HG02840 (cell line): ENCODE measurements around the gene SIRT5.

Experiments
- ATAC-seq: cut with Tn5 transposase; IDR thresholded peaks from one replicate; pipeline ENCODE4 v1.9.1; 2021; ENCODE audit warnings: mild to moderate bottlenecking, moderate library complexity, moderate number of reproducible peaks; ENCODE audit not compliant: unreplicated experiment, low FRiP score

Gene SIRT5

DNA sequence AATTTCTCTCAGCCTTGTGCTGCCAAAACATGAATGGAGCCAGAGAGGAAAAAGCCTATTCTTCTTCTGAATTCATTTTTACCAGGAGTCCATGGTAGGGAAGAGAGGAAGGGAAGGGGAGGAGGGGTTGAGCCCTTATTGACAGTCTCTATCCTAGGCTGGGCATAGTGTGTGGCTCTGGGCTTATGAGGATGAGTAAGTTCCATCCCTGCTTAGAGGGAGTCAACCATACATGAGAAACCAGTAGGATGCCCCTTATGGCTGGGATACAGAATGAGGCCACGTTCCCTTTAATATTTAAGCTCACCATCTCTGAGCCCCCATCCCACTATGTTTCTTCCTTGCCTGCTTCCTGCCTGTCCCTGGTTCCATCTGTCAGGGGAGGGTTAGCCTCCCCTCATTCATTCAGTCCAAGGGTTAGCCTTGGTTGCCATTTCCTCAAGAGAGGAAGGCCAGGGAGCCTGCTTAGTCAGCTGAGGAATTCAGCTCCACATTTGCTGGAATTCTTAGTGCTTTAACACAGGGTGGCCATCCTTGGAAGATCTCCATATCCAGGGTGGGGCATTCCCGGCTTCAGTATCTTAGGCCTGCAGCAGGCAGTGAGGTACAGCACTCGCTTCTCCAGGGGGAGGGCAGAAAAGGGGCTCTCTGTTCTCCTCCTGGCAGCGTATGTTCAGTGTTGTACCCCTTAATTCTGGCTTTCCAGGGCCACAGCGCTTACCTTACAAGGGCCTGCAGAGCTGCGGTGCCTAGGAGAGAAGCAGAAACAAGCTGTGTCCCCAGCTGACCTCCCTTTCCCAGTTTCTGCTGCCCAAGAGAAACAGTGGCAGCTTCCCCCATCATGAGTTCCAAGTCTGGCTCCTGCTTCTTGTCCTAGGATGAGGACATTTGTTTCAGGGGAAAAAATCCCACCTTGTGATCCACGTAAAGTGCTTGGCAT lies 12.5 kb downstream of the SIRT5 start:
- ATAC-seq = no peak

DNA sequence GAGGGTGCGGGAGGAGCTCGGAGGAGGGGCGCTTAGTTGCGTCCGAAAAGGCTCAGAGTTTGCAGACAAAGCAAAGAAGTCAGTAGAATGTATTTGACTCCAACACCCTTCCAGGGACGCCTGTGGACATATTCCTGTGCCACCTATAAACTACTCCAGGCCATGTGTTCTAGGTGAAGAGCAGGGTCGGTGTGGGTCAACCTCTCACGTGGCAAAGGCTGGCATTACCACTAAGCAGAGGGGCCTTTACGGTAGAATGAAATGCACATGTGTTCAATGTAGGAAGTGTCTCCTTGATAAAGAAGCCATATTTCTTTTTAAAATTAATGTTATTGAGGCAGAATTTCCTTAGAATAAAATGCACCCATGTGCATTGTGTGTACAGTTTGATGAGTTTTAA lies 15.4 kb downstream of the SIRT5 start:
- ATAC-seq = no peak

DNA sequence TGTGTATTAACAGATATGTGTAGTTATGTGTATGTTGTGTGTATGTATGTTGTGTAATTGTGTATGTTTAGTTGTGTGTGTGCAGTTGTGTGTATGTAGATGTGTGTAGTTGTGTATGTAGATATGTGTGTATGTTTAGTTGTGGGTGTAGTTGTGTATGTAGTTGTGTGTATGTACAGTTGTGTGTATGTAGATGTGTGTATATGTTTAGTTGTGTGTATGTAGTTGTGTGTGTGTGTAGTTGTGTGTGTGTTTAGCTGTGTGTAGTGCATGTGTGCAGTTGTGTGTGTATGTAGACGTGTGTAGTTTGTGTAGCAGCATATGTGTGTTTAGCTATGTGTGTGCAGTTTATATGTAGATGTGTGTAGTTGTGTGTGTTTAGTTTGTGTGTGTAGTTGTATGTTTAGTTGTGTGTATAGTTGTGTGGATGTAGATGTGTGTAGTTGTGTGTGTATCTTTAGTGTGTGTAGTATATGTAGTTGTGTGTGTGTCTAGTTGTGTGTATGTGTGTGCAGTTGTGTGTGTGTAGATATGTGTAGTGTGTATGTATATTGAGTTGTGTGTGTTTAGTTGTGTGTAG lies 16.3 kb downstream of the SIRT5 start:
- no peak for ATAC-seq

DNA sequence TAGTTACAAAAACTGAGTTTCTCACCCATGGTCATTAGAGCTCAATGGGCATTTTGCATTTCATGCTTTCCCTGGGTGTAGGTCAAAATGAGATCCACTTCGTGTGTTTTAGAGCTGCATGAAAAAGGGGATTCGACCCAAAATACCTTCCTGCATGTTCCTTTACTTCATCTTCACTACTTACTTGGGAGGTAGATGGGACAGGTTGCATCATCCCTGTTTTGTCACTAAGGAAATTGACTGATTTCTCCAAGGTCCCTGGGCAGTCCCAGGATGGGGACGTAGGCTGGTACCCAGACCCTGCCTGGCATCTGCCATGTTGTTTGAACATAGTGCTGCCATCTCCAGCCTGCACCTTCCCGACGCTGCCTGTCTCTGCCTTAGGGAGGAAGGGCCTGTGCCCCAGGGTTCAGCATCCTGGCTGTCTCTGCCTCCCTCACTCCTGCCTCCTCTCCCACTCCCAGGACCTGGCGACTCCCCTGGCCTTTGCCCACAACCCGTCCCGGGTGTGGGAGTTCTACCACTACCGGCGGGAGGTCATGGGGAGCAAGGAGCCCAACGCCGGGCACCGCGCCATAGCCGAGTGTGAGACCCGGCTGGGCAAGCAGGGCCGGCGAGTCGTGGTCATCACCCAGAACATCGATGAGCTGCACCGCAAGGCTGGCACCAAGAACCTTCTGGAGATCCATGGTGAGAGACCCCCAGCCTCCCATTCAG lies 17.0 kb downstream of the SIRT5 start:
- ATAC-seq = no peak

DNA sequence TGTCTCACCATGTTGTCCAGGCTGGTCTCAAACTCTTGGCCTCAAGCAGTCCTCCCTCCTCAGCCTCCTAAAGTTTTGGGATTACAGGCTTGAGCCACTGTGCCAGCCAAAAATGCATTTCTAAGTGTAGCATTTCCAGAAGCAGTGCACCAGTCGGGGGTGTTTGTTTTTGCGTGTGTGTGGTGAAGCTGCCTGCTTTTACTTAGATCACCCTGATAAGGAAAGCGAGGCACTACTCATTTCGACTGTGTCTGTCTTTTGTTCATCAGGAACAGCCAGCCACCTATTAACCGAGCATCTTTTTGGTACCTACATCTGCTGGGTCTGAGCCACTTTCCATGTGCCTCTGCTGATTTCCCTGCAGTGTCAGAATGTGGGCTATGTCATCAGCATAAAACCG lies 18.7 kb downstream of the SIRT5 start:
- no peak for ATAC-seq

DNA sequence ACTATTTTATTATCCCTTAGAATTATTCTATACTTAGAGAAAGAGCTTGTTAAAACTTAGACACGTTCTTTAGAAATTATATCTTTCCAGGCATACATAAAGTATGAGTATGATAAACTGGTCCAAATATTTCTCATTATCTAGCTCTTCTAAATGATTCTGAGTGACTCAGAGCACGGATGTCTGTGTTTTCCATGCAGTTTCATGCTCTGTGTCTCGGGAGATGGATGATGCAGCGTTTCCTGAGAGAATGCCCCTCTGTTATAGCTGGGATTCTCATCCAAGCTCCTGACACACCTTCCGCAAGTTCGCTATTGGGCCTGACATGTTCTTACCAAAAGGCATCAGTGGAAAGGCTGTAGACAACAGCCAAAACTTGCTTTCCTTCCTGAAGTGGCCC lies 19.3 kb downstream of the SIRT5 start:
- ATAC-seq = no peak

DNA sequence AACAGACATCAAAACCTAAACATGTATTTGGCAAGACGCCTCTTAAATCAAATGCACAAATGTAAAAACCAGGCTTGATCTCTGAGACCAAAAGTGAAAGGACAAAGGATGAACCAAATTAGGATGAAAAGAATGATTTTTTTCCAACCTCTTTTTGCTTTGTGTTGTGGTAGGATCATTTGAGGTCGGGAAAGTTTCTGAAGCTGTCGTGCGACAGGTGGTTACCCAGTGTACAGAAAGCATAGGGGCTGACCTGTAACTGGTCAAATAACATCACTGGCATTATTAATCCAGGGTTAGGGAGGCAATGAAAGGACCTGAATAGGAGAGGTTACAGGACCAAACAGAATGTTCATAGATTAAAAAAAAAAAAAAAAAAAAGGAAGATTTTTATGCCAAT lies 22.7 kb downstream of the SIRT5 start:
- no peak for ATAC-seq

DNA sequence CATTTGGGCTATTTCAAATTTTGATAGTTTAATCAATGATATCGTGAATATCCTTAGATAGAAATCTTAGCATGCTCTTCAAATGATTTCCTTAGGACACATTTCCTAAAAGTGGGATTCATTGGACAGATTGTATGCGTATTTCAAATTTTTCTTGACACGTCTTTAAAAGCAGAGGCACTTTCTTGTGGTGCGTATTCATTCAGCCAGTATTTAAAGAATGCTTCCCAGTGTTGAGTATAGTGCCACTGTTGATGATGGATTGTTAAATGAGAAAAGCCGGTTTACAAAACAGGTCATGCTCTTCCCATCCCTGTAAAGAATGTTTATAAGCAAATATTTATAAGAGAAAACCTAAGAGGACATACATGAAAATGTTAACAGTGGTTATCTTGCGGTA lies 25.6 kb downstream of the SIRT5 start:
- no peak for ATAC-seq

DNA sequence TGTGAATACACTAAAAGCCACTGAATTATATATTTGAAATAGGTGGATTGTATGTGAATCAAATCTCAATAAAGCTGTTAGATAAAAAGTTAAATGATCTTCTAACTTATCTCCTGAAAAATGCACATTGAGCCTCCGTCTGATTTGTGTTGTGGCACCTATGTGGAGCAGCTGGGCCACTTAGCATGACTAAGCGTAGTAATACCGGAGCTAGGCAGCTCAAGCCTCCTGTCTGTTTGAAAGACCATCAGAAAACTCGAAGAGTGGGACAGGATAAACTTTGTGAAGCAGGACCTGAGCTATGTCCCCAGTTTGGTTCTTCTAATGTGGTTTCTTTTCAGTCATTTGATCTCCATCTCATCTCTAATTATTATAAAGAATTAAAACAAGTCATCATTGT lies 29.7 kb downstream of the SIRT5 start:
- ATAC-seq = no peak

DNA sequence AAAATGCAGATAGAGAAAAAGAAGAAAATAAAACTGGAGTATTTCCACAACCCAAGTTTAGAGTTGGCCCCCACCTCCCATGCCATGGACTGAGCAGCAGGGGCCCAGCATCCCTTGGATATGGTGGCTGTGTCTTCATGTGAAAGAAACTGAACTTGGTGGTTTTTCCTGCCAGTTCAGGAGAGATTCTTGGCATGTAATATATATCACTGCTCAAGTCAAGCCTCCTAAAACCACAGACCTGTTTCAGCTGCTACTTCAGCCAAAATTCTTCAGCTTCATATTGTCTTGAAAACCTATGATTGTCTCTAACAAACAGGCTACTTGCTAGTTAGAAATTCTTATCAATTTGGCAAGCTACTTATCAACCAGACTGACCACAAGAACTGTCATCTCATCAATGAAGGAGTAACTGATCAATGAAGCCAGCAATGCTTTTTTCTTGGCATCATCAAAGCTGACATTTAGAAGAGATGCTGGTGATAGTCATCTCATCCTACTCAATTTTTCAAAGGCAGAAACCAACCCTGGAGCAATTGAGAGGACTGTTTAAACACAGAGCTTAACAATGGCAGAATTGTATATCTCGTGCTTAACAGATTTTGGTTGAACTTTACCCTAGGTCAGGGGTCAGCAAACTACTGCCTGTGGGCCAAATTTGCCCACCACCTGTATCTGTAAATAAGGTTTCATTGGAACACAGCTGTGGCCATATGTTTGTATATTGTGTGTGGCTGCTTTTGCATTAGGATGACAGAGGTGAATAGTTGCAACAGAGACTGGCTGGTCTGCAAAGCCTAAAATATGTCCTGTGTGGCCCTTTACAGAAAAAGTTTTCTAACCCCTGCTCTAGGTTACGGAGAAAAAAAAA lies 30.4 kb downstream of the SIRT5 start:
- no peak for ATAC-seq

DNA sequence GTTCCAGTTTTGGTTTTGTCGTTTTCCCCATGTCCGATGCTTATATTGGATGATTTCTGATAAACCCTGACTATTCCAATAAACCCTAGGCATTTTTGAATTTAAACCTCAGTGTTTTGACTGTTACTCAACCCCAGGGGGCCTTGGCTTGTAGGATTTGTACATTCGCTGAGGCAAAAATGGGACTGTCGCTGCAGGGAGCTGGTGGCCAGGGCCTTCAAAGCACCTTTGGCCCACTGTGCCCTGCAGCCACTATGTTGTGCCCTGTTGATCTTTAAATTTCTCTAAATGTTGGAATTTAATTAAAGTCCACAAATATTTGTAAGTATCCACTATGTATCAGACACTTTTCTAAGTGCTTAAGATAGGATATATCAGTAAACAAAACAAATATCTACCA lies 31.2 kb downstream of the SIRT5 start:
- no peak for ATAC-seq

DNA sequence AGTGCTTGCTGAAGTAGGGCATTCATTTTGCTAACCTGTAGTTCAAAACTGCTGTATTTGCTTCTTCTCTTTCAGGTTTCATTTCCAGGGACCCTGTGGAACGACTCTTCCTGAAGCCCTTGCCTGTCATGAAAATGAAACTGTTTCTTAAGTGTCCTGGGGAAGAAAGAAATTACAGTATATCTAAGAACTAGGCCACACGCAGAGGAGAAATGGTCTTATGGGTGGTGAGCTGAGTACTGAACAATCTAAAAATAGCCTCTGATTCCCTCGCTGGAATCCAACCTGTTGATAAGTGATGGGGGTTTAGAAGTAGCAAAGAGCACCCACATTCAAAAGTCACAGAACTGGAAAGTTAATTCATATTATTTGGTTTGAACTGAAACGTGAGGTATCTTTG lies 37.3 kb downstream of the SIRT5 start:
- no peak for ATAC-seq

DNA sequence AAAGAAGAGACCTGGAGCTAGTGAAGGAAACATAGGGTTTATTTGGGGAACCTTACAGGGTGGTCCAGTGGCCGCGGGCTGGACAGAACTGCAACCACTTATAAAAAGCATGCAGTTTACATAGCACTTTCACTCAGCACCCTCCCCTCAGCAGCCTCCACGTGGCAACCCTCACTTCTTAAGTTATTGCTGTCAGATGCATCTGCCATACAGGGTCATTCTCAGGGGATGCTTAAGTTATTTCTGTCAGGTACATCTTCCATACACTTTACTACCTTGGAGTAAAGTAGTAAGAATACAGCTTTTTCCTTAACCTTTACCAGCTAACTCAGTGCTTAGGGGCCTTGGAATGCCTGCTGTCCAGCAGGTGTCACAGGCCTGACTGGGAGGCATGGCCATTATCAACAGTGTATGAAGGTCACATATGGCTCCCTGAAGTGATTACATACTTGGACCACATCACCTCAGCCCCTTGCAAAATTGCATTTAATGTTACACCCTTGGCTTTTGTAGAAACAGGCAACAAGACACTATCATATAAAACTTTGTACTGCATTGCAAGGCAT lies 38.7 kb downstream of the SIRT5 start:
- ATAC-seq = no peak

DNA sequence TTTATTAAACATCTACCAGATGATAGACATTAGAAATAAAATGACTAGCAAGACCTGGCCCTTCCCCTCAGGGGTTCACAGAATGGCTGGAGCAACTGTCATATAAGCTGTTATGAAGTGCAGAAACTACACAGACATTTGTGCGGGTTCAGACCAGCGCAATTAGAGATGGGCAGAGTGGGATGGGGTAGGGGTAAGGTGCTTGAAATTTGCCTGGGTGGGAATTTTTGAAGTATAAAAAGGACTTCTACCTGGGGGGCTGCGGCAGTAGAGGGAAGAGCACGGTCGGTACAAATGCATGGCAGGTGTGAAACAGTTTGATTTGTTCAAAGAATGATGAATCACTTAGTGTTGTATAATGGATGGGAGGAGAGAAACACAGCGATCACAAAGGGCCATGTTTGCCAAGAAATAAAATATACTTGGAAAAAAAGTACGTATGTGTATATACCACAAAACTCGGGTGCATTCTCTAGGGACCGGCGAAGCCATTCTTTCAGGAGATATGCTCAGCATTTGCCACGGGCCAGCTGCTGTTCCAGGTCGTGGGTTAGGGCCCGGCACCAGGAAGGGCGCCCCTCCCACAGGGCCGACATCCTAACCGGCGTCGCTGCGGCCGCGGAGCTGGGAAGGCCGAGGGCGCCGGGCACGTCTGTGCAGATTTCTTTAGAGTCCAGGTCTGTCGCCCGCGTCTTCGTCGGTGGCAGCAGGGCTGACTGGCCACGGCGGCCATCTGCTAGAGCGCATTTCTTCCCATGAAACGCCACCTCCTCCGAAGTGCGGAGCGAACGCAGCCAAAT lies 39.9 kb downstream of the SIRT5 start:
- peak; percentile 27 for ATAC-seq

DNA sequence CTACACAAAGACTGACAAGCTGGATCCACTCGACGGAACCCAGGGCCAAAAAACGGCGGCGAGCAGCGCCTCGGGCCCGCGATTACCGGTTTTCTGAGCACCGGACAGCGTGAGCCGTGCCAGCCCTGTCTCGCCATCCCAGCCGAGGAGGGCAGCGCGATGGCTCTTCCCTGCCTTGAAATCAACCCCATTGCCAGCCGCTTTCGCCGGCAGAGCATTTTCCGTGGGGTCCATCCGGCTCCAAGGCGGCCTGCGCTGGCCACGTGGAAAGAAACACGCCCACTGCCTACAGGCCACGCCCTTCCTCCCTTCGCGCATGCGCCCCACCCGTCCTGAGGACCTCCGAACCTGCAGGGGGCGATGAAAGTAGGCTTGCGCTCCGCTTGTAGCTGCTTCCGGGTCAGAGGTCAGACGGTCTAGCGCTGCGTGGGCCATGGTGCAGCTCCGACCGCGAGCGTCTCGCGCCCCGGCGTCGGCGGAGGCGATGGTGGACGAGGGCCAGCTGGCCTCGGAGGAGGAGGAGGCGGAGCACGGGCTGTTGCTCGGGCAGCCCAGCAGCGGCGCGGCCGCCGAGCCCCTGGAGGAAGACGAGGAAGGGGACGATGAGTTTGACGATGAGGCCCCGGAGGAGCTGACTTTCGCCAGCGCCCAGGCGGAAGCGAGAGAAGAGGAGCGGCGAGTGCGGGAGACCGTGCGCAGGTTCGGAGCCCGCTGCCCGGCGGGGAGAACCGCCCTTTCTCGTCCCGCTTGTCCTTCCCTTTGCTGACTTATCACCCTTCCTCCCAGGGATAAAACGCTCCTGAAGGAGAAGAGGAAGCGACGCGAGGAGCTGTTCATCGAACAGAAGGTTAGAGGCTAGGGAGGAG lies 40.8 kb downstream of the SIRT5 start, which contains the start of gene NOL7:
Gene NOL7, plus strand, starts transcription at position 410 of the 866 bp plus-strand sequence. Its CDS starts 24 bp downstream, at position 434.
- peak; percentile 94 for ATAC-seq

DNA sequence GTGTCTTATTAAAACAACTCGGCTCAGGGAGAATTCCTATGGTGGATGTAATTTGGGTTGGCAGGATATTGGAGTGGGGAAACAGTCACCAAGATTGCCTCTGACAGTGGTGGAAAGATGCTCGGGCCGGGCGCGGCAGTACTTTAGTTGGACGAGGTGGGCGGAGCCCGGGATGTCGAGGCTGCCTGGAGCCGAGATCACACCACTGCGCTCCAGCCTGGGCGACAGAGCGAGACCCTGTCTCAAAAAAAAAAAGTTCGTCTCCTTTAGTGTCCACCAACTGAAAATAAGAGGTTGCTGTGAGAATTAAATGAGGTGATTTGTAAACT lies 41.4 kb downstream of the SIRT5 start:
- ATAC-seq = no peak

DNA sequence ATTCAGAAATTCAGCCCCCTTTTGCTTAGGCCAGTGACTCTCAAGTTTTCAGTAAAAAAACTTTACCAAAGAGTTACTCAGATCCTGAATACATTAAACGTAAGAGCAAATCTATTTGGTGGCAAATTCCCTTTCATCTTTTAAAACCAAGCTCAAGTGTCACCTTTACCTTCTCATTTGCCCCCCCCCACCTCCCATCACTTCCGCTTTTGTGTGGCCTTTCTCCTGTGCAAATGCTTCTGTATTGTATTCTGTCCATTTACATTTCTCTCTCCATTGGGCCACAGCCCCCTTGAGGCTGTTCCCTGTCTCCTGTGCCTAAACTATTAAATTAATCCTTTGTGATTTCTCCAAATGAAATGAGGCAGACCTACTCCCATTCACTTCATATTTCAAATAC lies 42.7 kb downstream of the SIRT5 start:
- ATAC-seq = no peak

DNA sequence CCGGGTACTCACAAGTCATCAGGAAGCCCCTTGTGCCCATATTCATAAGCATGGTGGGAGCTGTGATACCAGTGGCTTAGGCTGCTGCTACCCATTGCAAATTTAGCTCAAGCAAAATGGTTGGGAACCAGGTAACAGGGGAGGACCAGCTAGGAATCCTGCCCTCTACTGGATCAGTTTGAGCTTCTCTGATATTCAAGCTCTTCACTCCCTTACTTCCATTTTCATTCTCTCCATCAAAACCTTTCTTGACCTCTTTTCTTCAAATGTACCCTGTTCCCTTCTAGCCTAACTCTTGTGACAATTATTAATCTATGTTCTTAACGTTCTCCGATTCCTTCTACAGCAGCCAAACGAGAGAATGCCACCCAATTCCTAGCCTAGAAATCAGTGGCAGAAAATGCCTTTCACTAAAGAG lies 50.5 kb downstream of the SIRT5 start:
- ATAC-seq = no peak
